Osteoblast (primary cell): Measurements from ENCODE around the gene SSBP2. TPM values are rescaled to one million over a fixed set of nuclear protein-coding genes. Genes with fewer than 3 reads are reported as not detected.

Experiments used
- DNase-seq: peaks from one replicate; pipeline ENCODE4 v3.0.0; 2011; ENCODE audit warnings: low spot score, mixed read lengths; ENCODE audit not compliant: insufficient read length; ENCODE audit errors: missing footprints
- H2AFZ ChIP-seq: 2 replicates; pipeline ENCODE4 v1.6.0; 2011; ENCODE audit warnings: mild to moderate bottlenecking, low read length
- H3K27ac ChIP-seq: 2 replicates; pipeline ENCODE4 v1.5.1; 2011; ENCODE audit warnings: mild to moderate bottlenecking, low read depth, low read length, moderate library complexity
- H3K27me3 ChIP-seq: 2 replicates; pipeline ENCODE4 v1.6.0; 2012; ENCODE audit warnings: mild to moderate bottlenecking, control low read depth, inconsistent platforms, low read length, moderate library complexity; ENCODE audit not compliant: insufficient read depth
- H3K36me3 ChIP-seq: 2 replicates; pipeline ENCODE4 v1.5.1; 2011; ENCODE audit warnings: mild to moderate bottlenecking, low read length, control low read depth, moderate library complexity; ENCODE audit not compliant: insufficient read depth
- H3K4me1 ChIP-seq: 2 replicates; pipeline ENCODE4 v1.5.1; 2011; ENCODE audit warnings: mild to moderate bottlenecking, low read length, control low read depth, moderate library complexity; ENCODE audit not compliant: insufficient read depth
- H3K4me2 ChIP-seq: 2 replicates; pipeline ENCODE4 v1.6.0; 2011; ENCODE audit warnings: mild to moderate bottlenecking, low read length; ENCODE audit not compliant: insufficient read depth
- H3K4me3 ChIP-seq: fragments of 200-600 bp; sonication (generic); 3 replicates; pipeline ENCODE4 v1.5.1; 2012; ENCODE audit warnings: mild to moderate bottlenecking, low read length, inconsistent platforms; ENCODE audit not compliant: insufficient read depth
- H3K79me2 ChIP-seq: 2 replicates; pipeline ENCODE4 v1.6.0; 2012; ENCODE audit warnings: mild to moderate bottlenecking, low read length, control low read depth, inconsistent platforms; ENCODE audit not compliant: insufficient read depth
- H3K9me3 ChIP-seq: 2 replicates; pipeline ENCODE4 v1.5.1; 2011; ENCODE audit warnings: low read depth, low read length, control low read depth
- H4K20me1 ChIP-seq: 2 replicates; pipeline ENCODE4 v1.6.0; 2012; ENCODE audit warnings: mild to moderate bottlenecking, low read length, control low read depth; ENCODE audit not compliant: insufficient read depth
- CTCF ChIP-seq: IDR thresholded peaks from 2 replicates; pipeline ENCODE4 v1.5.1; 2011; ENCODE audit warnings: mild to moderate bottlenecking, low read depth, low read length, moderate library complexity; ENCODE audit errors: extremely low read depth
- total RNA-seq: library from RNA; depleted of rRNA; stranded (reverse); fragments of >200 nt; gene quantifications from 2 replicates; pipeline ENCODE4 v1.2.3, GENCODE V29; 2012

The SSBP2 gene
- total RNA-seq, 1 donor, result 18.1 TPM

GRCh38 chr5:81633471-81633870, 117.4 kb downstream of the SSBP2 start:
- Histone ChIP-seq H2AFZ (no peak overlapping the region), H3K79me2 (no peaks in the 10 kb centered on the region), H3K9me3 (no peaks in the 10 kb centered on the region), H3K36me3 (no peaks in the 10 kb centered on the region), H3K4me3 (no peak overlapping the region), H3K4me2 (no peak overlapping the region), H3K27me3 (no peaks in the 10 kb centered on the region), H3K4me1 (no peaks in the 10 kb centered on the region), H4K20me1 (no peaks in the 10 kb centered on the region), H3K27ac (no peak overlapping the region)
- no peak for TF ChIP-seq CTCF
- no peak for DNase-seq

DNA sequence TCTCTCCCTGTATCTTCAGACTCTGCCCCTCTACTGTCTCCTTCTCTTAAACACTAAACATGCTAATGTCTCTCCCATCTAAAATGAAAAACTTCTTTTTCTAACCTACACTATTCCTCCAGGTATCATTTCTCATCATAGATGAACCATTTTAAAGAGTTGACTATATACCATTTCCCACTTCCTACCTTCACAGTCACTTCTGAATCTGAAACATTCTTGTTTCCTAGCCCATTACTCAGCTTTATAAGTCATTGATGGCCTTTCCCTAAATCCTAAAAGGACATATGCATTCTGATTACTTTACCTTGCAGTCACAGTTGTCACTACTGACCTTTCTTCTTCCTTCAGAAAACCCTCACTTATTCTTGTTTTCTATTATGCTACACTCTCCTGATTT, 118.2 kb downstream of the SSBP2 start:
- no peaks in the 10 kb centered on the region for H3K27me3 ChIP-seq
- no peak for DNase-seq
- no peak overlapping the region for H3K4me3 ChIP-seq
- no peak overlapping the region for H2AFZ ChIP-seq
- no peaks in the 10 kb centered on the region for H3K4me1 ChIP-seq
- H3K27ac ChIP-seq, result no peak overlapping the region
- no peak overlapping the region for H3K4me2 ChIP-seq
- H3K9me3 ChIP-seq, result no peaks in the 10 kb centered on the region
- no peaks in the 10 kb centered on the region for H3K79me2 ChIP-seq
- no peaks in the 10 kb centered on the region for H4K20me1 ChIP-seq
- H3K36me3 ChIP-seq, result no peaks in the 10 kb centered on the region
- no peak for TF ChIP-seq CTCF

- H3K4me2 ChIP-seq, result no peak overlapping the region
- H3K4me1 ChIP-seq, result peaks cover 7% of the 10 kb centered on the region
- H3K27ac ChIP-seq, result no peak overlapping the region
- no peaks in the 10 kb centered on the region for H3K36me3 ChIP-seq
- H3K9me3 ChIP-seq, result no peaks in the 10 kb centered on the region
- no peak overlapping the region for H3K4me3 ChIP-seq
- no peaks in the 10 kb centered on the region for H3K79me2 ChIP-seq
- TF ChIP-seq CTCF, result no peak
- no peak for DNase-seq
- no peaks in the 10 kb centered on the region for H4K20me1 ChIP-seq
- no peaks in the 10 kb centered on the region for H3K27me3 ChIP-seq
- H2AFZ ChIP-seq, result no peak overlapping the region
These were observed 119.3 kb downstream of the SSBP2 start for GRCh38 chr5:81631621-81632020.

DNA sequence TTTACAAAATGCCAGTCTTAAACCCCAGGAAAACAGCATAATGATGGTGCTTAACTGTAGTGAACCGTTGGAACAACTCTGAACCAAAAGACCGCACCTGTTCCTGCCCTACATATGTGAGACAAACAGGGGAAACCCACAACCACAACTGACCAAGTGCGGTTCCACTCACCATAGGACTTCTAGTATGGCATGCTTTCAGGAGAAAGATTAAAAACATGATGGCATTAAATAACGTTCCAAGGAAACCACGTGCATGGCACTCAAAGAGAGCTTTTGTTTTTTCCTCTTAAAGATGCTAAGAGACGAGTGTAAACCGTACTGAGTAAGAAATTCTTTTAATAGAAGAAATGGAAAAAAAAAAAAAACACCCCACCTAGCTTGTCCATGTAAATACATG, 119.8 kb downstream of the SSBP2 start:
- peaks cover 12% of the 10 kb centered on the region for H3K4me1 ChIP-seq
- H3K4me2 ChIP-seq, result no peak overlapping the region
- H3K9me3 ChIP-seq, result no peaks in the 10 kb centered on the region
- H3K36me3 ChIP-seq, result no peaks in the 10 kb centered on the region
- H3K79me2 ChIP-seq, result no peaks in the 10 kb centered on the region
- H4K20me1 ChIP-seq, result no peaks in the 10 kb centered on the region
- H2AFZ ChIP-seq, result no peak overlapping the region
- H3K27me3 ChIP-seq, result no peaks in the 10 kb centered on the region
- H3K4me3 ChIP-seq, result no peak overlapping the region
- no peak for DNase-seq
- TF ChIP-seq CTCF, result no peak
- no peak overlapping the region for H3K27ac ChIP-seq
